Transverse colon (tissue), 4 donors: Measurements from ENCODE around the gene CALHM2. TPM values are rescaled to one million over a fixed set of nuclear protein-coding genes. Genes with fewer than 3 reads are reported as not detected.
"Not testable (repeated sequence)": the region's sequence is repeated elsewhere in the genome, so short reads cannot be mapped to it uniquely, and the experiment has no call there.

Source experiments
- DNase-seq: peaks from one replicate; pipeline ENCODE4 v3.0.0-alpha.2; 2019
- H3K27ac ChIP-seq, 4 donors: fragments of 200-600 bp; sonication (generic); 2 replicates each; pipeline ENCODE4 v1.5.1; 2016 to 2018; ENCODE audit warnings: inconsistent platforms in 4 of 4
- H3K27me3 ChIP-seq: fragments of 200-600 bp; sonication (generic); 2 replicates; pipeline ENCODE4 v1.5.1; 2017; ENCODE audit warnings: inconsistent platforms
- H3K36me3 ChIP-seq, 4 donors: fragments of 200-600 bp; sonication (generic); 2 replicates each; pipeline ENCODE4 v1.5.1; 2017 to 2019; ENCODE audit warnings: inconsistent platforms in 4 of 4
- H3K4me1 ChIP-seq, 4 donors: fragments of 200-600 bp; sonication (generic); 2 replicates each; pipeline ENCODE4 v1.5.1; 2017 to 2020; ENCODE audit warnings: inconsistent platforms in 4 of 4
- H3K4me3 ChIP-seq, 4 donors: fragments of 200-600 bp; sonication (generic); 1 replicate in 1 of 4; 2 replicates in 3 of 4; pipeline versions ENCODE4 v1.5.1 to v1.6.1; 2017 to 2019; ENCODE audit warnings: inconsistent platforms in 4 of 4
- H3K9me3 ChIP-seq, 2 donors: fragments of 200-600 bp; sonication (generic); 2 replicates each; pipeline ENCODE4 v1.5.1; 2017 to 2019; ENCODE audit warnings: inconsistent platforms in 2 of 2
- CTCF ChIP-seq, 5 experiments: fragments of 200-600 bp in 3 of 5; fragments of 450-650 bp in 2 of 5; sonication (generic) in 3 of 5; IDR thresholded peaks; 1 replicate in 2 of 5; 2 replicates in 3 of 5; pipeline ENCODE4 v1.5.1; 2016 to 2017; ENCODE audit warnings: antibody characterized with exemption in 5 of 5, inconsistent platforms in 3 of 5, mild to moderate bottlenecking in 2 of 5, moderate library complexity in 1 of 5
- EP300 ChIP-seq: sonication (generic); formaldehyde crosslinking; IDR thresholded peaks from one replicate; pipeline ENCODE4 v1.6.1; 2017; ENCODE audit warnings: antibody characterized with exemption, low read depth
- POLR2A ChIP-seq: fragments of 450-650 bp; IDR thresholded peaks from one replicate; pipeline ENCODE4 v1.6.1; 2016; ENCODE audit warnings: antibody characterized with exemption, mild to moderate bottlenecking, moderate library complexity
- POLR2AphosphoS5 ChIP-seq, 3 donors: sonication (generic); formaldehyde crosslinking; IDR thresholded peaks; one replicate each; pipeline ENCODE4 v1.6.1; 2016; ENCODE audit warnings: antibody characterized with exemption in 3 of 3
- WGBS, 2 donors: methylation state at CpG; one replicate each; pipeline ENCODE4 v1.1.5; 2018; ENCODE audit warnings: low coverage in 1 of 2; 5-methylcytosine and 5-hydroxymethylcytosine counted together
- in situ Hi-C, 4 donors: fragments of 200-750 bp; cut with MboI; loops; one replicate each; pipeline versions ENCODE4 v1.15.0 to v1.15.1; 2017; ENCODE audit warnings: low sequenced_read_pairs in 3 of 4, low pct_ligation_motif_present in 1 of 4, low pct_unique_long_range_greater_than_20kb in 1 of 4
- intact Hi-C: fragments of 100-400 bp; cut with DNase I; formaldehyde crosslinking; loops from one replicate; pipeline ENCODE4 v1.15.1; 2023; ENCODE audit warnings: low total_unique reads
- total RNA-seq, 4 donors: library from RNA; depleted of rRNA; stranded (reverse); fragments of >200 nt; gene quantifications; one replicate each; pipeline ENCODE4 v1.1.0, GENCODE V29; 2016

Gene CALHM2
- total RNA-seq, 4 donors from 2014 or later = 3.2 to 21.1 (median 15.7) TPM

- WGBS, 2 donors = 93% methylated on average over 2 to 4 of the region's 4 CpGs
- in situ Hi-C loops = loop anchor here in 2 of 4 donors (5.0 to 25.0 kb wide), 3 partner anchors 66 to 268 kb away; no protein-coding TSS in a partner anchor
- H3K9me3 ChIP-seq = no peaks in the 10 kb centered on the region
- no peak overlapping the region for H3K27ac ChIP-seq
- H3K36me3 ChIP-seq = peaks cover 0 to 47% (median 26%) of the 10 kb centered on the region in 4 donors
- H3K4me1 ChIP-seq = no peaks in the 10 kb centered on the region
- no peak for TF ChIP-seq CTCF (IDR thresholded peaks at IDR 0.05)
- H3K4me3 ChIP-seq = no peak overlapping the region
- H3K27me3 ChIP-seq = no peaks in the 10 kb centered on the region
- intact Hi-C loops = no loop called here
- no peak for DNase-seq
These were observed 33.1 kb downstream of the CALHM2 start for GRCh38 chr10:103419101-103419500.

GRCh38 chr10:103417601-103418000, 34.6 kb downstream of the CALHM2 start:
- H3K4me1 ChIP-seq = no peaks in the 10 kb centered on the region
- in situ Hi-C loops = loop anchor here in 2 of 4 donors (5.0 to 25.0 kb wide), 3 partner anchors 67 to 270 kb away; no protein-coding TSS in a partner anchor

GRCh38 chr10:103417148-103417469, 35.1 kb downstream of the CALHM2 start:
- not testable (repeated sequence) for H3K4me1 ChIP-seq, H3K27ac ChIP-seq, H3K9me3 ChIP-seq, DNase-seq, H3K4me3 ChIP-seq, H3K27me3 ChIP-seq
- in situ Hi-C loops = loop anchor here in 2 of 4 donors (5.0 to 25.0 kb wide), 3 partner anchors 68 to 270 kb away; no protein-coding TSS in a partner anchor
- H3K36me3 ChIP-seq = peaks cover 0 to 53% (median 29%) of the 10 kb centered on the region in 4 donors
- intact Hi-C loops = loop anchor here (2.0 kb wide), 1 partner anchor 64 kb away; no protein-coding TSS in a partner anchor
- peak in 1 of 5 experiments; percentile 1 for TF ChIP-seq CTCF (IDR thresholded peaks at IDR 0.05)
- WGBS, 2 donors = 90 to 92% methylated on average over 2 to 5 of the region's 5 CpGs

More at GRCh38 chr10:103417601-103418000, 34.6 kb downstream of the CALHM2 start:
- no peak for DNase-seq
- 90 to 96% methylated on average over 4 to 5 of the region's 5 CpGs for WGBS, 2 donors
- intact Hi-C loops = loop anchor here (2.0 kb wide), 1 partner anchor 63 kb away; no protein-coding TSS in a partner anchor
- Histone ChIP-seq H3K4me3 (no peak overlapping the region), H3K36me3 (peaks cover 0 to 52% (median 28%) of the 10 kb centered on the region in 4 donors), H3K9me3 (no peaks in the 10 kb centered on the region), H3K27ac (no peak overlapping the region), H3K27me3 (no peaks in the 10 kb centered on the region)
- TF ChIP-seq POLR2A (no peak), CTCF (IDR thresholded peaks at IDR 0.05) (no peak), POLR2AphosphoS5 (IDR thresholded peaks at IDR 0.05) (no peak), EP300 (no peak)

GRCh38 chr10:103416436-103417147, 35.6 kb downstream of the CALHM2 start:
- in situ Hi-C loops (loop anchor here in 2 of 4 donors (5.0 to 25.0 kb wide), 3 partner anchors 68 to 271 kb away; no protein-coding TSS in a partner anchor), intact Hi-C loops (loop anchor here (2.0 kb wide), 1 partner anchor 64 kb away; no protein-coding TSS in a partner anchor)
- no peaks in the 10 kb centered on the region for H3K4me1 ChIP-seq
- no peaks in the 10 kb centered on the region for H3K27me3 ChIP-seq
- WGBS, 2 donors = 0 to 50% methylated on average over 1 to 8 of the region's 8 CpGs
- H3K9me3 ChIP-seq = no peaks in the 10 kb centered on the region
- H3K27ac ChIP-seq = no peak overlapping the region
- H3K36me3 ChIP-seq = peaks cover 0 to 58% (median 31%) of the 10 kb centered on the region in 4 donors
- DNase-seq = peak; percentile 67
- no peak overlapping the region for H3K4me3 ChIP-seq
- TF ChIP-seq CTCF (IDR thresholded peaks at IDR 0.05) = peak; percentile 49 to 65 (median 60)
- TF ChIP-seq EP300 = no peak
